Activated T-cell treated with anti-CD3 and anti-CD28 coated beads for 24 hours (primary cell): Measurements from ENCODE around the gene ELL.

Experiments
- DNase-seq: peaks from one replicate; pipeline ENCODE4 v3.0.0-alpha.2; 2020; ENCODE audit warnings: low read depth

ELL gene

DNA sequence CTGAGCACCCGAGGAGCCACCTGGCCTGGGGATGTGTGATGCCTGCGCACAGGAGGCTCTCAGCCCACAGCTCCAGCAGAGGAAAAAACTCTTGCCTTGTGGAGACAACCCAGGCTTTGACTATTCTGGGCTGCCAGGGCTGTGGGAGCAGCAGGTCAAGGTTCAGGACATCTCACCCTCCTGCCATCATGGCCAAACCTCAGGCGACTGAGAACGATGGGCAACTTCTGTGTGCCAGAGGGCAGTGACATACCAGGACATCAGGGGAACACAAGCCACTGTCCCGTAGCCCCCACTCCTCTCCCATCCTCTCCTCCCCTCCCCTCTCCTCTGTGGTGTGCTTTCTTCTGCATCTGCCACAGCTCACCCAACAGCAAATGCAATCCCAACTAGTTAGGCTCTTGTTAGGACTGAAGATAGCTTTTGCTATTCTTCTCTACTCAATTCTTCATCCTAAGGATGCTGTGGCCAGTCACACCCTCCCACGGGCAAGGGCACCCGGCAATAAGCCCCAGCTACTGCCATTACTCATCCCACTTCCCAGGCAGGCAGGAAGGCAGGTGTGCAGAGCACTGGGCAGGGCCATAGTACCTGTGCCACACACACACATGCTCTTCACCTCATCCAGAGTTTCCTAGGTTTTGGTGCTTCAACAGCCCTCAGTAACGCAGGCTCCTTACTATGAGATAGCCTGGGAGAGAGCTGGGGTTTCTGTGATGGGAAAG, 16.8 kb downstream of the ELL start:
- DNase-seq: no peak

DNA sequence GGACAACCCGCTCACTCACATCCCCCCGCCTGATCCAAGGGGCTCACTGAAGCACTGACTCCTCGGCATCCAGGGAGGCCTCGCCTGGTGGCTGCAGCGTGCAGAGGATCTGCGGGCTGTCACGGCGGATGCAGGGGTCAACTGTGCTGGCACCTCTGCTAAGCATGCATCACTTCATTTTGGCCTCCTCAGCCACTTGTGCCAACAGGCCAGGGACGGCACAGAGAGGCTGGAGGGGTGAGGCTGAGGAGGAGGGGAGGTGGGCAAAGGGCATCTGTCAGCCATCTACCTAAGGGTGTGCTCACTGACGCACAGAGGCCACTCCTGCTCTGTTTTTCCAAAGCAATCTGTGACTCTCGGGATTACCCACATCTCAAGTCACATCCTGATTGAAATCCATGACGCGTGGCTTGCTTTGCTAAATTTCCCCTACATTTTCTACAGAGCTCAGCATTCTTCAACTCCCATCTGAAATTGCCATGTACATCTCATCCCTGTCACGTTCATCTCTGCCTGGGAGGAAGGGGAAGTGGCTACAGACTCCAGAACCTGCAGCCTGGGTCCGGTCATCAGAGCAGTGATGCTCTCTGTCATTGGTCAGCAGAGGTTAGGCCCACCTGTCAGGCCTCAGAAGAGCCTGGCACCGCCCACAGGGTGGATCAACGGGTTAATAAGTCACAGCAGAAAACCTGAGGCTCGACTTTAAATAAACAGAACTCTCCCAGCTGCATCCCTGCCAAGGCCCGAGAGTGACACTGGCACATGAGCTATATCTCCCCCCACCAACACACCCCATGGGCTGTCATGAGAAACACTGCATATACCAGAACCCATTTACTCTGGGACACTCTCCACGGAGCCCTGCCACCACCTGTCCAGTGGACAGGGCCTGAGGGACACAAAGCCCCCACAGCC, 17.6 kb downstream of the ELL start:
- no peak for DNase-seq

DNA sequence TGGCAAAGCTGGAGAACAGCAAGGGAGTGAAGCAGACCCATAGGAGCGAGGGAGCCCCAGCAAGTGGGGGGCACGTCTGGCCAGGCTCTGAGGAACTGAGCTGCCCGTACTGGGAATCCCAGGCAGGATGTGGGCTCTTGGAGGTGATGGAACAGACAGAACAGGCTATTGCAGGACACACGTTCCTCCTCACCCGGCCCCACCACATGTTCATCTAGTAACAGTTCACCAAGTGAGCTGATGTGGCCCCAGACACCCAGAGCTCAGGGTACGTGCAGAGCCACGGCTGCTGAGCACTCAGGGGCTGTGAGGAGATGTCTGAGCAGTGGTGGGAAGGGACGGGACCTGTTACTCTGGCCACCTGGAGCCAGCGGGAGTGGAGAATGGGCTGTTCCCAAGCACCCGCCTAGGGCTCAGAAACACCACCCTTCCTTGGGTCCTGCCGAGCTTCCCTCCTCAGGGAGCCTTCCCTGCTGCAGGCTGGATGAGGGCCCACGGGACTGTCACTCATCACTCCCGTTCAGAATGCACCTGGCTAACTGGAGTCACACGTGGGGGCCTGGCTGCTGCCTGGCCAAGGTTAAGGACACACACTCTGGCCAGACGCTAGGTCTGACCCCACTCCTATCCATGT, 18.4 kb downstream of the ELL start:
- DNase-seq: no peak

DNA sequence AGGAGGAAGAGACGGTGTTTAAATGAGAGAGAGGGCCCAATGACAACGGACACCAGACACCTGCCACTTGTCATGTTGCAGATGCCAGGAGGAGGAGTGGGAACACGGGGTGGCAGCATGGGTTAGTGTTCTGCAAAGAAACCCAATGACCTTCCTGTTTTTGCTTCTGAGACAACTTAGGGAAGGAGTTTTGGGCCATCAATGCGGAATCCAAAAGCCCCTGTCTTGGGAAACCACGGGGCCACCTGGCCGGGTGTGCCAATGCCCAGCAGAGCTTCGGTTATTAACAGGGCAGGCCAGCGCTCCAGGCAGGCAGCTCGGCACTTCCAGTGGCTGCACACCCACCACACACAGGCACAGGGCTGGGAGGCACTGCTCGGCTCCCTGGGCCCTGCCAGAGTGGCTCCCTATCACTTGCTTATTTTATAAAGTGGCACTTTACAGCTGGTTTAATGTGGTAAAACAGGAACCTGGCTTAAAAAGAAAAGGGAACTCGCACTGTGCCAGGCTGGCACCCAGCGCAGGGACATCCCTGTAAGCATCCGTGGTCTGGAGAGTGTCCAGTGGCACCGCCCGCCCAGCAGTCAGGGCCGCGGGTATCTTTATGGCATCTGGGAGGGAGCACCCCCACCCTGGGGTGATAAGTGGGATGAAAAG, 19.1 kb downstream of the ELL start:
- DNase-seq: no peak

DNA sequence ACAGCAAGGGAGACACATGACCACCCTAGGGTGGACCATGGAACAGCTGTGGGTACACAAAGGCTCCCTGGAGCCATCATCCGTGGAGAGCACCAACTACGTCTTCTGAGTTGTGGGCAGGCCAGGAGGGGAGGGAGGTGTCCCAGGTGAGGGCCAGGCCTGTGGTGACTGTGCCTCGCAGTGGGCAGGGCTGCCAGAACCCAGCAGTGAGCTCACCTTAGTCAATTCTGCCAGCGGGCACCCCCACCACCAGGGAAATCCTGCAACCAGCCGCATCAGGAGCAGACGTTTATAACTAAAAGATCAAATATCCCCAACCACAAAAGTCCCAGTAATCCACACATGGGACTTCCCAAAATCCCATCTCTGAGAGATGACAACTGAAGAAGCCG, 19.6 kb downstream of the ELL start:
- no peak for DNase-seq

DNA sequence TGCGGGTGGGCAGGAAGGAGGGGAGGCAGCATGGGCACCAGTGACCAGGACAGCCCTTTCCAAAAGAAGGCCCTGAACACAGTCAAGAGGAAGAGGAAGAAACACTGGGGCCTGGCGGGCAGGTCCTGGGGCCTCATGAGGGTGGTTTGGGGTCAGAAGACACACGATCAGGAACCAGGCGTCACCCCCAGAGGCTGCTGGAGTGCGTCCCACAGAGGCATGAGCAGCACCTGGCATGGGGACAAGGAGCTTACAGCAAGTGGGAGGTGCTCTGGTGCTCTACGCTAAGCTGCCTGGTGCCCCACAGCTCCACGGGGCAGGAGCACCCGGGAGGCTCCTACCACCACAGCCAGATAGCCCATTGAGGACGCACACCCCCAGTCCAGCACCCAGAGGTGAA, 20.0 kb downstream of the ELL start:
- DNase-seq: no peak

DNA sequence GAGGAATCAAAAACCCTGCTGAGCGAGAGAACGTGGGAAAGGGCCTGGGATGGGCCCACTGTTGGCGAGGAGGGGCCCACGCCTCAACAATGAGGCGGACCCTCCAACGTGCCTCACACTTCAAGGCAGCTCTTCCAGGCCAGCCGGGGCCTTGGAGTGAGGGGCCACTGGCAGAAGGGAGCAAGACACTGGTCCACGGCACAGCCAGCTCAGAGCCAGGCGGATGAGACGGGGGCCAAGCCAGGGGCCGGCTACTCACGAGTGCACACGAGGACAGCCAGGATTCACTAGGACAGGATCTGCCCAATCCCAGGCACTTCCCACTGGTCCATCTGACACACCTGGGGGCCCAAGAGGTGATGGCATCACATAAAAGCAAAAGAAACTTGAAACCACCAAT, 20.5 kb downstream of the ELL start:
- DNase-seq: no peak

DNA sequence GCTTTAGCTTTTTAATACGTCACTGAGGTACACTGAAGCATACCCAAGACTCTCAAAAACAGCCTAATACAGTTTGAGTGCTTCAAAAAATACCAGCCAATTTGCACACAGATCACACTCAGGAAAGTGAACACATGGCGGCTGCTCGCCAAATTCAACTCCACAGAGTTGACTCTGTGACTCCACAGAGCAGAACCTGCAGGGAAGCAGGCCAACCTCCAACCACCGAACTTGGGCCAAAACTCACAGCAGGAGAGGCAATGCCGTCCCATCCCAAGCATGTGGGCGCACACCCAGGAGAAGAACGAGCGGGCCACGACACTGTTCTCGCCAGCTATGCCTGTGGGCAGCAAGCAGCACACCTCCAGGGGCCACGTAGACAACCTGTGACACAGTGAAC, 21.1 kb downstream of the ELL start:
- DNase-seq: no peak

DNA sequence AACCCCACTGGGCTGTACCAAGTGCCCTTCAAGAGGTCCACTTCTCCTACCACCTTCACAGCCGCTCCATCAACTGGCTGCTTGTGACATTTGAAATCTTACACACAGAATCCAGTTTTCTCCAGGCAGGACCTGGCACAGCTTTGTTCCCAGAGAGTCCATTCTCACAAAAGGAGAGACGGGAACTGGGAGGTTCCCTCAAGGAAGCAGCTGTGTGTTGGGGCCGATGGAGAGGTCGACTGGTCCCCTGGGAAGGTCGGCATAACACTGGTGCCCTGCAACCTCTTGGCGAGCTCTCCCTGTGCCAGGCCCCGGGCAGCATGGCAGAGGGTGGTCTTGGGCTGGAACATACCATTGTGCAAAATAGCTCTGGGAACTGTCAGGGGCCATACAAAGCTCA, 21.5 kb downstream of the ELL start:
- DNase-seq: no peak

DNA sequence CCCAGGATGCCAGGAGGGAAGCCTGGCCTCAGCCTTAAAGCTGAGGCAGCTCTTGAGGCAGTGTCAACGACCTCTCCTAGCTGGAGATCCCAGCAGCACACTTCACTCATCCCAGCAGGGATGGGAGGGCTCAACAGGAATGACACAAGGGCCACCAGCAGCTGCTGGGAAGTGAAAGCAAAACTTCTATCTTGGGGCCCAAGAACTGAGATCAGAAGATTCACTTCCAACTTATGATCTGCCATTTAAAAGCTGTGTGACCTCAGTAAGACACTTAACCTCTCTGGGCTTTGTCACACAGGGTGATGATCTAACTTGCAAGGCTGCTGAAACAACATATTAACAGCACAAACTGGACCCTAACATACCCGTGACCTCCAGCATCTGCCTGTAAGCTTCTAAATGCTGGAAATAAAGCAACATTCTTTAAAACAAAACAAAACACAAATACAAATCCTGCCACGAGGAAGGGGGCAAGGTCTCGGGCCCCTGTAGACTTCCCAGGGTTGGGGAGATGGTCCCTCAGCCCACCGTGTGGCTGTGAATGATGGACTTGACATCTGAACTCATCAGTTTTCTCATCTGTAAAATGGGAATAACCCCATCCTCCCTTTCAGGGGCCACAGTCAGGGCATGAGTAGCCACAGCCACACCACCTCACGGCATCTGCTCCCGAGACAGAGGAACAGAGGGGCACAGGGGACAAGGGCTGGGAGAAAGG, 22.7 kb downstream of the ELL start:
- DNase-seq: no peak

DNA sequence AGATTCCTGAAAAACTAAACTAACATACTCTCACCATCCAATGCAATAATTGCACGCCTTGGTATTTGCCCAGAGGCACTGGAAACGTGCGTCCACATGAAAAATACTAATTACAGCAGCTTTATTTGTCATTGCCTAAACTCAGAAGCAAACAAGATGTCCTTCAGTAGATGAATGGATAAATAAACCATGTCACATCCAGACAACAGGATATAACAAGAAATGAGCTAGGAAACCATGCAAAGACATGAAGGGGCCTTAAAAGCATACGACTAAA, 25.0 kb downstream of the ELL start:
- no peak for DNase-seq

DNA sequence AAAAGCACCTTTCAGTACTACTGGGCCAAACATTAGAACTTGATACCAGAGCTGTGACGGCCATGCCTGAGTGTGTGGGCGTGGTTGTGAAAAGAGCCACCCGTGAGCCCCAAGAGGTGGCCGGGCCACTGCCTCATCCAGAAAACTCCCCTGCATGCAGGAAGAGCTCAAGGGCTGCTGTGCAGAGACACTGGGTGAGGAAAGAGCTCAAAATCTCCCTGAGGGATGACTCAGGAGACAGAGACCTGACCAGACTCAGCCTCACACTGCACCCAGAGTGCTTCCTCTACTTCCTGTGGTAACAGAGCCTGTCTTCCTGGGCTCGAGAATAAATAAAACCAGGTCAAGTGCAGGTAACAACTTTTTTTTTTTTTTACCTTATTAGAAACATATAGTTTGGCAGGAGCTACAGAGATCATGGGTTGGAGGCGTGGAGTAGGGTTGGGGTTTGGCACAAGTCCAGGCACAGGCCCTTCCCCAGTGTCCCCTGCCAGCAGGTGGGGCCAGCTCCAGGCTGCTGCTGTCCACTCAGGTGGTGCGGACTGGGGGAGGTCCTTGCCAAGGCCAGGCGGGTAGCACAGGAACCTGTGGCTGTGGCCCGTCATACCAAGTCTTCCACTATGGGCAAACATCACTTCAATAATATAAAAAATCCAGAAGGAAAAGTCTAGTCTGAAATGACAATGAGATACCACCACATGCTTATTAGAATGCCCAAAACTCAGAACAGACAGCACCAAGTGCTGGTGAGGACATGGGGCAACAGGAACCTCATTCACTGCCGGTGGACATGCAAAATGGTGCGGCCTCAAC, 25.5 kb downstream of the ELL start:
- DNase-seq: peak; percentile 33

DNA sequence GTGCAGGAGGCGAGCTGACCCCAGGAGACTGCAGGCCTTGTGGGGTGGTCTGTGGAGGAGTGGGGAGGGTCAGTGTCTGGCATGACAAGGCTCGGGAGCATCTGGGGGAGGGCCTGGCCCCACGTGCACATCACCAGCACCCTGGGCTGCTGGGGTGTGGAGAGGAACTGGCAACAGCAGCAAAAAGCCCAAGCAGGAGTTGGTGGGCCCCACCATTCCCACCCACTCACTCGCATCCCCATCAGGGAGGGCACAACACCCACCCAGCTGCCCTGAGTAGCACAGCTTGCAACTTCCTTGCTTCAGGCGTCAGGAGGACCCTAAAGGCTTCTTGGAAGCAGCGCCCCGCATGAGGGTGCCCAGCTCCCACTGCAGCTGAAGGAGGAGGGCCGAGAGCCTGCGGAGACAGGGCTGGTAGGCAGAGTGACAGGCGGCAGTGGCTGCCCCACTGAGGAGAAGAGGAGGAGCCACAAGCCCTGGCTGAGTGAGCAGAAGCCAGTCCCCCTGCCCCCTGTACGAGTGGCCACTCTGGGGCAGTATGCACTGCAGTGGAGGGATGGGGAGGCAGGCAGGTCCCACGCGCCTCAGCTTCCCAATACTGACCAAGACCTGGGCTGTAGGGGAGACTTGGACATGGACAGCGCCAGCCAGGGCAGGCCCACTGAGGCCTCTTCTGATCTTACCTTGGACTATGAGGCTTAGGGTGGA, 26.5 kb downstream of the ELL start:
- DNase-seq: no peak

DNA sequence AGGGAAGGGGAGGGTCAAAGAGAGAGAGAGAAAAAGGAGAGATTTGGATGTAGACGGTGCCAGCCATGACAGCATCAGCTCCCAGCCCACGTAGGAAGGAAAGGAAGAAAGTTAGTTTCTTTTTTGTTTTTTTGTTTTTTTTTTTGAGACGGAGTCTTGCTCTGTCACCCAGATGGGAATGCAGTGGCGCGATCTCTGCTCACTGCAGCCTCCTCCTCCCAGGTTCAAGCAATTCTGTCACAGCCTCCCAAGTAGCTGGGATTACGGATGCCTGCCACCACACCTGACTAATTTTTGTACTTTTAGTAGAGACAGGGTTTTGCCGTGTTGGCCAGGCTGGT, 27.6 kb downstream of the ELL start:
- DNase-seq: no peak

DNA sequence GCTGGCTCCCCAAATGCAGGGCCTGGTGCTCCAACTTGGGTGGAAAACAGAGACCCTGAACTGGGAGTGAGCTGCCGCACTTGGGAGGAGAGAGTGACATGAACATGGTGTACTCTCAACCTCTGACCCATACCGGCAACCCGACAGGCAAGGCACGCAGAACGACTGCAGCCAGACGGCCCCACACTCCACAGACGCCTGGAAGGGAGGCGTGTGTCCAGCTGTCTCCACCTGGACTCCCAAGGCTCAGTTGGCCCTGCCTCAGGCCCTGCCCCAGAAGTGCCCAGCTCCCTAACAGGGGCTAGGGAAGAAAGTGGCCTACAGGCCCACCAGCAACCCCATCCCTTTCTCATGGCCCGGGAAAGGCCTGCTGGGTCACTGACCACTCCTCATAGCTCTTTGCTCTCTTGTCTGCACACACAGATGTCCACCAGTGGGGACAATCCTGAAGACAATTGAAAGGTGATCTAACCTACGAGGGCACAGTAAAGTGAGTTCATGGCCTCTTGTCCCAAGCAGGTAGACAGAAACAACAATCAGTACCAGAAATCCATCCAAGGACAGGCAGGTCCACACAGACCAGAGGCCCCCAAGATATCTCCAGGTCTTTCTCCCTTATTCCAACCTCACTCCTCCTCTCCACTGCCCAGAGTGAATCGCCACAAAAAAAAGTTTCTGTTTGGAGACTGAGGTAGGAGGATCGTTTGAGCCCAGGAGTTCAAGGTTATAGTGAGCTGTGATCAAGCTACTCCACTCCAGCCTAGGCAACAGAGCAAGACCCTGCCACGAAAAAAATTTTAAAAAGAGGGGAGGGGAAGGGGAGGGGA, 28.2 kb downstream of the ELL start:
- DNase-seq: no peak

DNA sequence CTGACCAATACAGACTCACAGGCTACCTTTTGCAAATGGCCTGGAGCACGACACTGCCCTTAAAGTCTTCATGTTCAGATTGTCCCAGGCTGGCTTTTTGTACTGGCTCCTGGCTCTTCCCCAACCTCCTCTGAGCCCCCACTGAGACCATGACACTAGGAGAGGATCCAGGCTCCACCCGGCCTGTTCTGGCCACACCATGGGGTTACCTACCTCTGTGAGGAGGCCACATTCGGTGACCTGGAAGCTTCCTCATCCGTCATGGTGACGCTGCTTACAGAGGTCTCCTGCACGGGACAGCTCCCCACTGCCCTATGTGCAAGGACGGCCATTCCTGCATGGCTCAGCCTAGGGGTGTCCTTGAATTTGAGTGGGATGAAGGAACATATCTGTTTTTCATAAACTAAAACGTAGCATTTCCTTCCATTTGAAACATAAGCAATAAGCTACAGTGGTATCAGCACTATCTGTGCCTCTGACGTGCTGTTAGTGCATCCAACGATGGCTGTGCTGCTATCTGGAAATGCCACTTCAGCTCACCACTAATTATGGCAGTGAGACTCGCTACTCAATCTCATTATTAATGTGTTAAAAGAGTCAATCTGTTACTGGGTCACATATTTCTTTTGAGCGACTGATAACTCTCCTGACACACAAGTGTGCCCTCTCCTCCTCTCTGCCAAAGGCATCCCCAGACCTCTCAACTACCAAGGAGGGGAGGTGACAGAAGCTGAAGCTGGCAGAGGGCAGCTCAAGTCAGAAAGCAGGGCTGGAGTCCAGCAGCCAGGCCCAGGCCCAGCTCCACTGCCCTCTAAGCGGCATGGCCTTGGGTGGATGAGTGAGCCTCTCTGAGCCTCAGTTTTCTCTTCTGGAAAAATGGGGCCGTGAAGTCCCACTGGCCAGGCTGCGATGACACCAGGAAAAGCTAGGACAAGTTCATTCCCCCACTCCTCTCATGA, 29.6 kb downstream of the ELL start:
- DNase-seq: no peak

DNA sequence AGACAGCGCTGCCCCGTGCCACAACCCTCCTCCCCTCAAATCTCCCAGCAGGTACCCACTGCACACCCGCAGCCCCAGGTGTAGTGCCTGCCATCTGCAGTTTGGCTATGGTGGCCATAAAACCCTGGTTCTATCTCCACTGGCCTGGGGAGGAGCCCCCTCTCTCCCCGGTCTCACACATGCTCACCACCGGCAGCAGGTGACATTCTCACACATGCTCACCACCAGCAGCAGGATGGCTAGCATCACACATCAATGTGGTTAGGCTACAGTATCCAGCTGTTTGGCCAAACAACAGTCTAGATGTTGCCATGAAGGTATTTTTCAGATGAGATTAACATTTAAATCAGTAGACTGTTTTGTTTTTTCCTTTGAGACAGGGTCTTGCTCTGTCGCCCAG, 31.1 kb downstream of the ELL start:
- no peak for DNase-seq

DNA sequence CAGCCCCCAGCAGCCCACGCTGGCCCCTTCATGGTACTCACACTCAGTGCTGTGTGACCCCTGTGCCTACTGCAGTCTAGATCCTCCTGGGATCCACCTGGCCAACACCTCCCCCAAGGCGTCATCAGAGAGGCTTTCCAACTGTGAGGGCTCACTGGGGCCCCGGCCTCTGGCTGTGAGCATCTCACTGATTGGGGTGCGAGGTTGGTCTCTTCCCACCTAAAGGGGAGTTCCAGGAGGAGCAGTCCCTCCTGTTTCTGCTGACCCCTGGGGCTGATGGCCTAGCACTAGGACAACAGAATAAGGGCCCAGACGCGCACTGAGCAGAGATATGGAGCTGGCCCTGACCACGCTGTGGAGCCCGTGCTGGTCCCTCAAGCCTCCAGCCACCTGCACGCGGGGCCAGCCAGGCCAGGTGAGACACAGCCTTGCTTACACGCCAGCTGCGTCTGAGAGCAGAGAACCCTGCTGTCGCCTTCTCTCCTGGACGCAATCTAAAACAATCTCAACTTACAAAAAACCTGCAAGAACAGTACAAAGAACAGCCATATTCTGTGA, 32.2 kb downstream of the ELL start:
- no peak for DNase-seq
